Heart left ventricle (tissue), 13 donors: Measurements from ENCODE around the gene TMEM163.

ENCODE experiments used
- CTCF ChIP-seq, 12 donors: fragments of 200-600 bp; sonication (generic) in 4 of 12; IDR thresholded peaks; one replicate each; pipeline versions ENCODE4 v1.5.0 to v1.8.0; 2018 to 2022; ENCODE audit warnings: antibody characterized with exemption in 12 of 12, mild to moderate bottlenecking in 5 of 12
- POLR2A ChIP-seq, 2 donors: fragments of 450-650 bp; IDR thresholded peaks; one replicate each; pipeline ENCODE4 v1.6.1; 2017; ENCODE audit warnings: antibody characterized with exemption in 2 of 2, mild to moderate bottlenecking in 2 of 2, moderate library complexity in 2 of 2
- donor health status: ischemic (EF 13 %, LVEDD 7.1; RV severe dilation, severe dysfunction).
- donor health status: DM: no; HTN: yes; CAD: no.
- donor health status: DM: no; HTN: no; CAD: no.
- donor health status: ischemic (EF 25% LVEDD 6.9; RV normal size, moderate dysfunction).
- donor health status: ischemic (EF 25% LVEDD 5.7; RV mildly dilated, moderate dysfunction).
- donor health status: ischemic (EF 35%, LVEDD 5.7; RV mildly dilated, moderate dysfunction).
- donor health status: nonischemic (EF 11% LVEDD 7.7; RV severe dilation, severe dysfunction).
- donor health status: DM: yes; HTN: yes; CAD: no.
- donor health status: PGD.
- donor health status: ischemic (EF 29% LVEDD 5.4; RV normal size, mild dysfunction).
- donor health status: nonischemic (EF 23%, LVEDD 6.1; RV moderate dilation, normal function).

DNA sequence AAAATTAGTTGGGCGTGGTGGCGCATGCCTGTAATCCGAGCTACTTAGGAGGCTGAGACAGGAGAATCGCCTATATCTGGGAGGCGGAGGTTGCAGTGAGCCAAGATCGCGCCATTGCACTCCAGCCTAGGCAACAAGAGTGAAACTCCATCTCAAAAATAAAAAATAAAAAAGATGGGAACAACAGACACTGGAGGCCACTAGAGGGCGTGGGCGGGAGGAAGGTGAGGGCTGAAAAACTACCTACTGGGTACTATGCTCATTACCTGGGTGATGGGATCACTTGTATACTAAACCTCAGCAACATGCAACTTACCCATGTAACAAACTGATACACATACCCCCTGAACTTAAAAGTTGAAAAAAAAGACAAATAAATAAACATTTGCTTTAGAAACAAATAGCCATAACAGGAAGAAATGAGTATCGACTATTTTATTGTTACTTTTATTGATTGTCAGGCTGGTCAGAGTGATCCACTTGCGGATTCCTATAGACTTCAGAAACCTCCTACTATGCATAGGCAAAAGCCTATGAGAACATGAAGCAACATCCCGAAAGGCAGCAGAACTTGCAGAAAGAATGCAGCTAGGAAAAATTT, 61.0 kb downstream of the TMEM163 start:
- TF ChIP-seq CTCF (IDR thresholded peaks at IDR 0.05) (peak; percentile 12 to 53 (median 36)), POLR2A (IDR thresholded peaks at IDR 0.05) (no peak)
